GM12872 (cell line): ENCODE data around the gene CASQ1.

ENCODE experiments used
- CTCF ChIP-seq: IDR thresholded peaks from 3 replicates; pipeline ENCODE4 v1.5.1; 2011; ENCODE audit warnings: low read depth, mild to moderate bottlenecking, low read length, moderate library complexity; ENCODE audit not compliant: insufficient read depth

Gene CASQ1

GRCh38 chr1:160205242-160206035 lies 15.1 kb downstream of the CASQ1 start, which contains the start of gene PEA15:
TSS of gene PEA15 (plus strand) at chr1:160205384. CDS start at chr1:160211545, 6,161 bp downstream.
- no peak for TF ChIP-seq CTCF

GRCh38 chr1:160206036-160206389 lies 15.6 kb downstream of the CASQ1 start:
- TF ChIP-seq CTCF: no peak

- TF ChIP-seq CTCF: no peak
Measured at GRCh38 chr1:160206421-160207117, 16.2 kb downstream of the CASQ1 start.

- no peak for TF ChIP-seq CTCF
Measured at GRCh38 chr1:160207118-160207650, 16.8 kb downstream of the CASQ1 start.

- TF ChIP-seq CTCF: no peak
Measured at GRCh38 chr1:160207771-160208556, 17.6 kb downstream of the CASQ1 start.

- TF ChIP-seq CTCF: no peak
Measured at GRCh38 chr1:160208557-160209320, 18.4 kb downstream of the CASQ1 start.
